ENCODE data around the gene EML4. TPM values are rescaled to one million over a fixed set of nuclear protein-coding genes. Genes with fewer than 3 reads are reported as not detected.
A peak's percentile ranks its signal among the peaks of the same experiment; 100 is the strongest.

EML4 gene
- total RNA-seq, 1 experiment from 2014 or later = 74.8 TPM

DNA sequence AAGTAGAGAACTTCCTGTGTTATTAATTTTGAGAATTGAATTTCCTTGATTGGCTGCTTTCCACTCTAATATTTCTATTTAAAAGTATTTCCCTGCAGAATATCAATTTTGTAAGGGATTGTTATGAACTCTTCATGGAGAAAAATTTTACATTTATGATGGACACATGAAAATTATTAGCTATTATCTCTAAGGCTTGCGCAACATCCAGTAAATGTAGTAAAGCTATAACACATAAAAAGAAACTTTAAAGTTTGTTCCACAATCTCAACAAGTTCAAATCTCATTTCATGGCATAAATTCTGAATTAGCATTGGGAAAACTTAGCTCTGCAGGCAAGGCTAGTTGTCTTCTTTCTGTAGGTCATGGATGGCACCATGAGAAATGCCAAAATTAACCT lies 4.2 kb upstream of the EML4 start:
- H3K9me2 ChIP-seq (replicated peaks; ENCODE audit: insufficient read depth, low read length) = no peaks in the 10 kb centered on the region; the same call in 1 of the 2 replicates
- H3K79me2 ChIP-seq (ENCODE audit: low read length) = peaks cover 6% of the 10 kb centered on the region
- H3K27me3 ChIP-seq (ENCODE audit: low read length) = no peaks in the 10 kb centered on the region
- no peak for DNase-seq
- H3K27ac ChIP-seq (ENCODE audit: low read length) = no peak overlapping the region
- H3K4me3 ChIP-seq (ENCODE audit: low read length) = no peak overlapping the region
- H3K9ac ChIP-seq (ENCODE audit: low read length) = no peak overlapping the region
- H3K9me3 ChIP-seq (ENCODE audit: low read length) = no peaks in the 10 kb centered on the region
- peaks cover 18% of the 10 kb centered on the region for H3K4me1 ChIP-seq (ENCODE audit: low read length)
- no peak overlapping the region for H2AFZ ChIP-seq (ENCODE audit: low read length)
- no peak overlapping the region for H3K4me2 ChIP-seq (ENCODE audit: low read depth, low read length, poor library complexity, severe bottlenecking)
- H4K20me1 ChIP-seq (ENCODE audit: insufficient read depth, low read depth, low read length) = no peaks in the 10 kb centered on the region
- H3K36me3 ChIP-seq (ENCODE audit: insufficient read depth, low read length) = no peaks in the 10 kb centered on the region

DNA sequence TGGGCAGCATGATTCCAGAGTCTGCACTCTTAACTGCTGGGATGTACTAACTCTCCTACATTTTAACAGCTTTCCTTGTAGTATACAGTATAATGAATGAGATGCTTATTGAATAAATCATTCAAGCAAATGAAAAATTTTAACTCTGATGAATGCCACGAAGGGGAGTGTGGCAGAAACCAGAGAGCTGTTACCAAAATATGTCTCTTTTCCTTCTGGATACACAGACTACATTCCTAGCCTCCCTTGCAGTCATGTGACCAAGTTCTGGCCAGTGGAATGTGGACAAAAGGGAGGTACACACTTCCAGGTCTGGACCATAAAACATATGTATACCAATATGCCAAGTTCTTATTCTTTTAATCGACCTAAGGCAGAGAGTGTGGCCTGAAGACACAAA lies 1.7 kb upstream of the EML4 start:
- Histone ChIP-seq H3K4me3 (ENCODE audit: low read length) (no peak overlapping the region), H3K9me2 (replicated peaks; ENCODE audit: insufficient read depth, low read length) (no peaks in the 10 kb centered on the region; the same call in 1 of the 2 replicates), H3K4me2 (ENCODE audit: low read depth, low read length, poor library complexity, severe bottlenecking) (no peak overlapping the region), H4K20me1 (ENCODE audit: insufficient read depth, low read depth, low read length) (peaks cover 12% of the 10 kb centered on the region; the same call in 1 of the 2 replicates), H3K27ac (ENCODE audit: low read length) (no peak overlapping the region), H3K27me3 (ENCODE audit: low read length) (no peaks in the 10 kb centered on the region), H3K36me3 (ENCODE audit: insufficient read depth, low read length) (peaks cover under 1% of the 10 kb centered on the region; the same call in 1 of the 2 replicates), H2AFZ (ENCODE audit: low read length) (no peak overlapping the region), H3K9ac (ENCODE audit: low read length) (no peak overlapping the region), H3K4me1 (ENCODE audit: low read length) (peaks cover 26% of the 10 kb centered on the region), H3K79me2 (ENCODE audit: low read length) (peaks cover 30% of the 10 kb centered on the region), H3K9me3 (ENCODE audit: low read length) (no peaks in the 10 kb centered on the region)
- DNase-seq = no peak

DNA sequence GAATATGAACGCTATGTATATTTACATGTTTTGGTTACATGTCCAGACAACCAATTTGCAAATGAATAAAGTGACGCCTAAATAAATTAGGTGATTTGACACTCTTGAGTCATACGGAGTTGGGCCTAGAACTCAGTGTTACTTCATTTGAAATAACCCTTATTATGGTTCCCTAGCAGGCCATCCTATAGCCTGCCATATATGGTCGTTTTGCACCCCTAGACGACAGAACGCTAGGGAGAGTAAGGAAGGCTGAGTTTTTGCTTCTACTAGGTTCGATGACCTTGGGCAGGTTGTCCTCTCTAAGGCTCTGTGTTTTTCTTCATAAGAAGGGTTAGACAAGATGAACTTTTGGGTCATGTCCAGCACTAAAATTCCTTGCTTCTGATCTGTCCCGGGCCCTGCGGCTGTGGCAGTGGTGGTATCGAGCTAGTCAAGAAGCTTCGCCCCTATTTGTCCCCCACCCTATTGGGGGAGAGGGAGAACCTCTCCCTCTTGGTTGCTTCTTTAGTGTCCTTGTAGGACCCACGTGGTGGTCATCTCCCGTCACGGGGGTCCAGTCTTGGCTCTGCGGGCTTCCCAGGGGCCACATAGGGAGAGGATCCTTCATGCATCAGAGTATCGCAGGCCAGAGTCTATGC lies 574 bp upstream of the EML4 start:
- DNase-seq = no peak
- H3K9me3 ChIP-seq (ENCODE audit: low read length) = no peaks in the 10 kb centered on the region
- no peak overlapping the region for H3K27ac ChIP-seq (ENCODE audit: low read length)
- peaks cover 35% of the 10 kb centered on the region for H3K4me1 ChIP-seq (ENCODE audit: low read length)
- peak overlapping the region; percentile 29; the same call in 1 of the 2 replicates for H3K9ac ChIP-seq (ENCODE audit: low read length)
- peak overlapping the region; percentile 55; the same call in 1 of the 2 replicates for H2AFZ ChIP-seq (ENCODE audit: low read length)
- peak overlapping the region; percentile 38; the same call in 1 of the 2 replicates for H3K4me3 ChIP-seq (ENCODE audit: low read length)
- H4K20me1 ChIP-seq (ENCODE audit: insufficient read depth, low read depth, low read length) = peaks cover 12% of the 10 kb centered on the region; the same call in 1 of the 2 replicates
- H3K36me3 ChIP-seq (ENCODE audit: insufficient read depth, low read length) = peaks cover 8% of the 10 kb centered on the region; the same call in 1 of the 2 replicates
- peaks cover 42% of the 10 kb centered on the region for H3K79me2 ChIP-seq (ENCODE audit: low read length)
- H3K4me2 ChIP-seq (ENCODE audit: low read depth, low read length, poor library complexity, severe bottlenecking) = peak overlapping the region; percentile 48
- no peaks in the 10 kb centered on the region for H3K27me3 ChIP-seq (ENCODE audit: low read length)
- no peaks in the 10 kb centered on the region; the same call in 1 of the 2 replicates for H3K9me2 ChIP-seq (replicated peaks; ENCODE audit: insufficient read depth, low read length)

DNA sequence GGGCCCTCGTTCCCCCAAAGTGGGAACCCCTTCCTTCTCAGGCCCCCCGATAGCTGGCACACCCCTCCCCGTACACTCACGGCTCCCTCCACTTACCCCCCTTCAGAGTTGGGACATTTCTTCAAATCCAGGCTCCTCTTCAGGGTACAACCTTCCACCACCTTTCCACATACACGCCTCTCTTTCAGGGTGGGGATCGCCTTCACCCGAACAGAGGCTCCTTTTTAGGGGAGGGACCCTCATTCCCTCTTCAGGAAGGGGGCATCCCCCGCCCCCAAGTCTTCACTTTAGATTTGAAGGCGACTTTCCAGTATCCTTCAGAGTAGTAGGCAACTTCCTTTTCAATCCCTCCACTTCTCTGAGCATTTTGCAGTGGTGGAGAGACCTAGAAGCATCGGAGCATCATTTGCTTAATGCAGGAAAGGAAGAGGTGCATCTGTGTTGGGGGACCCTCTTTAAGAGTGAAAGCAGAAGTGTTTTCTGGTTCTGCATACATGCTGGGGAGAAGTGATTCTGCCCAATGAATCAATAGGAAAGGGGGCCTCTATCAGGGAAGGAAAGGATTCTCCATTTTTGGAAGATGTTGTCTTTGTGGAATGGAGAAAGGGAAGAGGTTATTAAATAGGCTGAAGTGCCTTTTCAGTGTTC lies 845 bp downstream of the EML4 start:
- no peaks in the 10 kb centered on the region for H3K9me3 ChIP-seq (ENCODE audit: low read length)
- H2AFZ ChIP-seq (ENCODE audit: low read length) = peak overlapping the region; percentile 31; the same call in 1 of the 2 replicates
- H3K36me3 ChIP-seq (ENCODE audit: insufficient read depth, low read length) = peaks cover 8% of the 10 kb centered on the region; the same call in 1 of the 2 replicates
- H3K4me2 ChIP-seq (ENCODE audit: low read depth, low read length, poor library complexity, severe bottlenecking) = peak overlapping the region; percentile 96
- H3K27me3 ChIP-seq (ENCODE audit: low read length) = no peaks in the 10 kb centered on the region
- H3K4me3 ChIP-seq (ENCODE audit: low read length) = peak overlapping the region; percentile 91
- H3K79me2 ChIP-seq (ENCODE audit: low read length) = peaks cover 56% of the 10 kb centered on the region
- peaks cover 35% of the 10 kb centered on the region for H3K4me1 ChIP-seq (ENCODE audit: low read length)
- H4K20me1 ChIP-seq (ENCODE audit: insufficient read depth, low read depth, low read length) = peaks cover 12% of the 10 kb centered on the region; the same call in 1 of the 2 replicates
- H3K9ac ChIP-seq (ENCODE audit: low read length) = peak overlapping the region; percentile 95
- peak overlapping the region; percentile 95 for H3K27ac ChIP-seq (ENCODE audit: low read length)
- DNase-seq = peak; percentile 93
- H3K9me2 ChIP-seq (replicated peaks; ENCODE audit: insufficient read depth, low read length) = no peaks in the 10 kb centered on the region; the same call in 1 of the 2 replicates

DNA sequence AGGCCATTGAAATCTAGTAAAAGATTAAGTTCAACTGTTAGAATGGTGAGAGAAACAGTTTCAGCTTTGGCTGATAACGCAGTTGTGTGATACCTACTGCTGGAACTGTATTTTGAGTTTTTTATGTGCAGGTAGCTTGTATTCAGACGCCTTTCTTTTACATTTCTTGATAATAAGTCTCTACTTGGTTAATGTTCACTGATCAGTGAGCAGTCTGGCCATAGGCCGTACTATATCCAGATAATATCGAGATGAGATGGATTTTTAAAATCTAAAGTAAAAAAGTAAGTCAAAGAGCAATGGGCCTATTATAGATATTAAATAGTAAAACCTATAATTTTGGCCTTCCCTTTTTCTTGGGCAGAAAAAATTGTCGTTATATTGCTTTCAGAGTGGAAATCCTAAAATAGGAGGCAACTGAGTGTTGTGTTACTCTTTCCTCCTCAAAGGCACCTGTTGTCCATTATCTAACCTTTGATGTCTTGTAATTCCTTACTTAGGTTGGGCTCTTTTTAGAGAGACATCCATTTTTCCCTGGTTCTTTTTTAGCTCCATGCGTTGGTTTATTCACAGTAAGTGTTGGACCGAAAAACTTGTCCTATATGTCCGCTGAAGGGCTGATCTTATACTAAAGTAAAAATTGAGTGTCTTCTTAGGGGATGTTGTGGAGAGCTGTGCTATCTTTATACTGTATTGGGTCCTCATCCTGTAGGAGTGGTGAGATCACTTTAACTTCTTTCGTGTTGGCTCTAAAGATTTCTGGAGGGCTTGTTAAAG lies 1.7 kb downstream of the EML4 start:
- peaks cover 64% of the 10 kb centered on the region for H3K79me2 ChIP-seq (ENCODE audit: low read length)
- H3K4me1 ChIP-seq (ENCODE audit: low read length) = peaks cover 35% of the 10 kb centered on the region
- H3K36me3 ChIP-seq (ENCODE audit: insufficient read depth, low read length) = peaks cover 8% of the 10 kb centered on the region; the same call in 1 of the 2 replicates
- H3K9ac ChIP-seq (ENCODE audit: low read length) = peak overlapping the region; percentile 95
- H3K4me2 ChIP-seq (ENCODE audit: low read depth, low read length, poor library complexity, severe bottlenecking) = peak overlapping the region; percentile 96
- no peaks in the 10 kb centered on the region; the same call in 1 of the 2 replicates for H3K9me2 ChIP-seq (replicated peaks; ENCODE audit: insufficient read depth, low read length)
- peak overlapping the region; percentile 91 for H3K4me3 ChIP-seq (ENCODE audit: low read length)
- no peak for DNase-seq
- H2AFZ ChIP-seq (ENCODE audit: low read length) = no peak overlapping the region
- peaks cover 12% of the 10 kb centered on the region; the same call in 1 of the 2 replicates for H4K20me1 ChIP-seq (ENCODE audit: insufficient read depth, low read depth, low read length)
- peak overlapping the region; percentile 95 for H3K27ac ChIP-seq (ENCODE audit: low read length)
- no peaks in the 10 kb centered on the region for H3K27me3 ChIP-seq (ENCODE audit: low read length)
- no peaks in the 10 kb centered on the region for H3K9me3 ChIP-seq (ENCODE audit: low read length)

DNA sequence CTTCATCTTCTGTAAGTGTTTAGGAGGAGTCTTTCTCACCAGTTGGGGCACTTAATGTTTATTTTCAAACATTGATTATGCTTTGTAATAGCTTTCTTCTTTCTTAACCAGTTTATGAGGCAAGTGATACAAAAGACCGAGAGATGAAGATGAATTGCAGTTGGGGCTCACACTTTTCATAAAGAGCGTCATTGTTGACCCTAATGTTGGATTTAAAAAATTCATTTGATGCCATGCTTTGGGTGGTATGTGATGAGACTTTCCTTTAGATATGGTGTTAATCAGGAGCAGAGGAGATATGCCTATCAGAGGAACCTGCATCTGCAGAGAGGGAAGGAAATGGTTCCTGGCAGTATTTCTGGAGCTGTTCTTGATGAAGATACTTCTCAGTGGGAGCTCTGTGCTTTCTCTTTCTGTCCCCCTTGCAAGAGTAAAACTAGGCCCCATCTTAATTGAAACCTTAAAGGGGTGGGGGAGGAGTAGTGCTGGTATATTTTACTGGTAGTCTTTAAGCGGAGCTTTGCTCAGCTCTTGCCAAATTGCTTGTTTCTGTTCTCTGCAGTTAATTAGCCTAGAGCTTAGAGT lies 2.3 kb downstream of the EML4 start:
- peak; percentile 43 for DNase-seq
- H3K4me3 ChIP-seq (ENCODE audit: low read length) = peak overlapping the region; percentile 91
- peak overlapping the region; percentile 95 for H3K27ac ChIP-seq (ENCODE audit: low read length)
- no peaks in the 10 kb centered on the region; the same call in 1 of the 2 replicates for H3K9me2 ChIP-seq (replicated peaks; ENCODE audit: insufficient read depth, low read length)
- peak overlapping the region; percentile 95 for H3K9ac ChIP-seq (ENCODE audit: low read length)
- H3K4me1 ChIP-seq (ENCODE audit: low read length) = peaks cover 35% of the 10 kb centered on the region
- peaks cover 8% of the 10 kb centered on the region; the same call in 1 of the 2 replicates for H3K36me3 ChIP-seq (ENCODE audit: insufficient read depth, low read length)
- H3K4me2 ChIP-seq (ENCODE audit: low read depth, low read length, poor library complexity, severe bottlenecking) = peak overlapping the region; percentile 96
- peaks cover 16% of the 10 kb centered on the region; the same call in 1 of the 2 replicates for H4K20me1 ChIP-seq (ENCODE audit: insufficient read depth, low read depth, low read length)
- H3K27me3 ChIP-seq (ENCODE audit: low read length) = no peaks in the 10 kb centered on the region
- H2AFZ ChIP-seq (ENCODE audit: low read length) = no peak overlapping the region
- H3K79me2 ChIP-seq (ENCODE audit: low read length) = peaks cover 71% of the 10 kb centered on the region
- H3K9me3 ChIP-seq (ENCODE audit: low read length) = no peaks in the 10 kb centered on the region

DNA sequence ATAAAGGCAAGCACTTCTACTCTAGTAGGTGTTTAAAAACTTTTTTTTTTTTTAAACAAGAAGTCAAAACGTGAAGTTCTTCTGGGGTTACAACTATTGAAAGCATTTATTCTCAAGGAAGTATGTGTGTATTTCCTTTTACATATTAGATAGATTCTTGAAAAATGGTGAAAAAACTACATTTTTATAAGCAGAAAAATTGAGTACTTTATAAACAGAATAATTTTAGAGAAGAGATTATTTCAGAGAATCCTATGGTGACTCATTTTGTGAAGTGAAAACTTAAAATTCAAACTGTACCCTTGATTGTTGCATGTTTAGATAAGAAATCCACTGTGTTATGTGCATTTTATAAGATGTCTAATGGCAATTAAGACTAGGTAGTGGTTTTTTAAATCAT lies 2.9 kb downstream of the EML4 start:
- no peaks in the 10 kb centered on the region for H3K9me3 ChIP-seq (ENCODE audit: low read length)
- H3K27me3 ChIP-seq (ENCODE audit: low read length) = no peaks in the 10 kb centered on the region
- H4K20me1 ChIP-seq (ENCODE audit: insufficient read depth, low read depth, low read length) = peaks cover 16% of the 10 kb centered on the region; the same call in 1 of the 2 replicates
- H2AFZ ChIP-seq (ENCODE audit: low read length) = no peak overlapping the region
- H3K9me2 ChIP-seq (replicated peaks; ENCODE audit: insufficient read depth, low read length) = no peaks in the 10 kb centered on the region; the same call in 1 of the 2 replicates
- H3K4me1 ChIP-seq (ENCODE audit: low read length) = peaks cover 35% of the 10 kb centered on the region
- peak overlapping the region; percentile 95 for H3K27ac ChIP-seq (ENCODE audit: low read length)
- H3K36me3 ChIP-seq (ENCODE audit: insufficient read depth, low read length) = peaks cover 8% of the 10 kb centered on the region; the same call in 1 of the 2 replicates
- H3K79me2 ChIP-seq (ENCODE audit: low read length) = peaks cover 76% of the 10 kb centered on the region
- no peak for DNase-seq
- peak overlapping the region; percentile 91 for H3K4me3 ChIP-seq (ENCODE audit: low read length)
- H3K4me2 ChIP-seq (ENCODE audit: low read depth, low read length, poor library complexity, severe bottlenecking) = peak overlapping the region; percentile 96
- H3K9ac ChIP-seq (ENCODE audit: low read length) = peak overlapping the region; percentile 95

Data from Karpas-422 (cell line).